HL-60 (cell line): ENCODE data around the gene CXorf49.
"Not testable (repeated sequence)": the region's sequence is repeated elsewhere in the genome, so short reads cannot be mapped to it uniquely, and the experiment has no call there.

Experiments
- DNase-seq, 2 experiments: peaks; one replicate each; pipeline ENCODE4 v3.0.0-alpha.2; 2010 to 2020; ENCODE audit warnings: low read depth in 1 of 2, low spot score in 1 of 2
- H3K27ac ChIP-seq: fragments of 250-450 bp; sonication (Bioruptor Pico); replicated peaks from 2 replicates; pipeline ENCODE4 v1.5.1; 2020; ENCODE audit warnings: mild to moderate bottlenecking, moderate library complexity
- H3K27me3 ChIP-seq: fragments of 250-450 bp; sonication (Bioruptor Pico); 2 replicates; pipeline ENCODE4 v1.5.1; 2021; ENCODE audit warnings: mild to moderate bottlenecking, moderate library complexity; ENCODE audit not compliant: insufficient read depth, poor library complexity, severe bottlenecking
- H3K4me3 ChIP-seq: replicated peaks from 2 replicates; pipeline ENCODE4 v1.5.1; 2011; ENCODE audit warnings: mild to moderate bottlenecking, control low read depth, low read length; ENCODE audit not compliant: insufficient read depth
- GABPA ChIP-seq: IDR thresholded peaks from 2 replicates; pipeline ENCODE4 v1.6.1; 2012; ENCODE audit warnings: low read depth
- POLR2AphosphoS5 ChIP-seq: IDR thresholded peaks from 2 replicates; pipeline ENCODE4 v1.6.1; 2012; ENCODE audit warnings: low read depth
- SPI1 ChIP-seq: IDR thresholded peaks from 2 replicates; pipeline ENCODE4 v1.6.1; 2012; ENCODE audit warnings: low read depth, mild to moderate bottlenecking, borderline replicate concordance
- TF ChIP-seq, protein P1 (sequence below): IDR thresholded peaks from 2 replicates; pipeline ENCODE4 v1.6.1; 2012; ENCODE audit warnings: low read depth; ENCODE audit not compliant: insufficient replicate concordance
- TF ChIP-seq, protein P2 (sequence below): IDR thresholded peaks from one replicate; pipeline ENCODE4 v1.5.1; 2011; ENCODE audit warnings: low read length, control low read depth, inconsistent platforms; ENCODE audit not compliant: insufficient read depth

CXorf49 gene

DNA sequence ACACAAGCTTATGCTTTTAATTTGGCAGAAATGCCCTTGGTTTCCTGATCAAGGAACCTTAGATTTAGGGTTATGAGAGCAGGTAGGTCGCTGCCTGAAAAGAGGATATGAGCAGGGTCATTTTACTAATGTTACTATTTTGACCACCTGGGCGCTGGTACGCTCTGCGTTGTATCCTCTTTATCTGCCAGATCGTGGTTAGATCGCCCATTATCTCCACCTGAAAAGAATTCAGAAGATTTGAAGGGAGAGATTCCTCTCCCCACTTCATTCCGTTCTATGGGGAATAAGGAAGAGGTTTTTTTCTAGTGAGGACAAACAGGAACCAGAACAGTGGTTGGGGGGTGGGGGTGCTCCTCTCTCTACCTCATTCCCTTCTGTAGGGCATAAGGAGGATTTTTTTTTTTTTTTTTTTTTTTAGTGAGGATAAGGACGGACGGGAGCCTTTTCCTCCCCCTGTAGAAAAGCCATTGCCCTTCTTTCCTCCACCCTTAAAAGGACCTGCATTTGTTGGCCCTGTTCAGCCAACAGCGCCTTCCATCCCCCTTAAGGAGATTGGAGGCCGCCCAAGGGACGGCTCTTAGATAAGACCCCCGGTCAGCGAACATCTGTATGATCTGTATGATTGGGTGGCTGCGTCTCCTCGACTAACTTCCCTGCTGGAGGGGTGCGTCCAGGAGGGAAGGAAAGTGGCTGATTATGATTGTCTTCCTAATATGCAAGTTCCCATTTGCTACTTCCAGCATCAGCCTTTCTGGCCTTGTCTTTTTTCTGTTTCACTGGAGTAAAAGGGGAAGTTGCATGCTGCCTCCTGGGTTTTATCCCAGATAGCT is 20.4 kb downstream of the CXorf49 start:
- not testable (repeated sequence) for H3K4me3 ChIP-seq, H3K27ac ChIP-seq, H3K27me3 ChIP-seq, DNase-seq

DNA sequence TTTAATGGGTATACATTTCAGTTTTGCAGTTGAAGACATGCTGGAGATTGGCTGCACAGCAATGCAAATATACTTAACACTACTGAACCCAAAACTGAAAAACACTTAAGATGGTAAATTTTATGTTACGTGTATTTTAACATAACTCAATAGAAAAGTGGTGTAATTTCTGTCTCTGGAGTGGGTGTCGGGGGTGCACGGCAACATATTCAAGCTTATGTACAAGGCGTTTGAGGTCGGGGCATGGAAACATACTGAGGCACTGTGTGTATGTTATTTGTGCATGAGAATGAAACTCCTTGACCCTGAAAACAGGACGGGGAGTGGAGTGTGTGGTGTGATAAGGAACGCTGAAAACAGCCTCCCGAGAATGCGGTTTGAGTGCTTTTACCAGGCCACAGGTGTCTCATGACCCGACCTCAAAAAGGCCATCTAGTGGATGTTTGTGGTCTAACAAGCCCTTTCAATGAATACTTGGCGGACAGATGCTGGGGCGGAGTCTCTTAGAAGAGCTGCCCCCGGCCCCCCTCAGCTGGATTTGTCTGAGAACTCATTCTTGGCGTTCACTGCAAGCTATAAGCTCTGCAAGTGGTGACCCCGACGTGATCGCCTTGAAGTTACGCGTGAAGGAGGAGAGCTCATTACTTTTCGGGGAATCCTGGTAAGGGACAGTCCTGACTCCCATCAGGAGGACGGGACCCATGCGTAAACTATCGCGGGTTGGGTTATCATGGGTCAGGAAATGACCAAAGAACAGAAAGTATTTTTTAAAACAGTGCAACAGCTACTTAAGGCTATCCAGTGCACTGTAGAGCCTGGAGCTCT is 21.2 kb downstream of the CXorf49 start:
- not testable (repeated sequence) for H3K27ac ChIP-seq, DNase-seq, H3K27me3 ChIP-seq, H3K4me3 ChIP-seq

DNA sequence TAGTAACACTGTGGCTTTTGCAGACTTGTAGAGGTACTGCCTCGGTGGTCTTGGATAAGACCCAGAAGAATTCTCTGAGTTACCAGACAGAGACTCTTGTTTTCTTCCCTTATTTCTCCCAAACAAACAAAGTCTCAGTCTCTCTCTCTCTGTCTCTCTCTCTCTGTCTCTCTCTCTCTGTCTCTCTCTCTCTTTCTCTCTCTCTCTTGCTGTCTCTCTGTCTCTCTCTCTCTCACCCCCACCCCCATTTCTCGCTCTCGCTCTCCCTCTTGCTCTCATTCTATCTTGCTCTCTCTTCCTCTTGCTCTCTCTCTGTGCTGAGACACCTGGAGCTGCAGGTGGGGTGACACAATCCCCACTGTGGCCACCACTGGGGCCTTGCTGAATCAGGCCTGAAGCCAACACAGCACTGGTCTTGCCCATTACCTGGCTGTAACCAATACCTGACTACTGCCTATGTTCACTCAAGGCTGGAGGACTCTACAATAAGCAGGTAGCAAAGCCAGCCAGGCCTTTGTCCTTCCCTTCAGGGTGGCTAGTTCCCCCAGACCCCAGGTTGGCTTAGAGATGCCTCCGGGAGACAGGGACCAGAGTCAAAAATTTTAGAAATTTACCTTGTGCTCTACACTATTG is 38.4 kb downstream of the CXorf49 start:
- Histone ChIP-seq H3K27me3 (no peaks in the 10 kb centered on the region), H3K27ac (no peak overlapping the region), H3K4me3 (no peak overlapping the region)
- DNase-seq, result peak in 1 of 2 experiments; percentile 0
- TF ChIP-seq, protein P1, sequence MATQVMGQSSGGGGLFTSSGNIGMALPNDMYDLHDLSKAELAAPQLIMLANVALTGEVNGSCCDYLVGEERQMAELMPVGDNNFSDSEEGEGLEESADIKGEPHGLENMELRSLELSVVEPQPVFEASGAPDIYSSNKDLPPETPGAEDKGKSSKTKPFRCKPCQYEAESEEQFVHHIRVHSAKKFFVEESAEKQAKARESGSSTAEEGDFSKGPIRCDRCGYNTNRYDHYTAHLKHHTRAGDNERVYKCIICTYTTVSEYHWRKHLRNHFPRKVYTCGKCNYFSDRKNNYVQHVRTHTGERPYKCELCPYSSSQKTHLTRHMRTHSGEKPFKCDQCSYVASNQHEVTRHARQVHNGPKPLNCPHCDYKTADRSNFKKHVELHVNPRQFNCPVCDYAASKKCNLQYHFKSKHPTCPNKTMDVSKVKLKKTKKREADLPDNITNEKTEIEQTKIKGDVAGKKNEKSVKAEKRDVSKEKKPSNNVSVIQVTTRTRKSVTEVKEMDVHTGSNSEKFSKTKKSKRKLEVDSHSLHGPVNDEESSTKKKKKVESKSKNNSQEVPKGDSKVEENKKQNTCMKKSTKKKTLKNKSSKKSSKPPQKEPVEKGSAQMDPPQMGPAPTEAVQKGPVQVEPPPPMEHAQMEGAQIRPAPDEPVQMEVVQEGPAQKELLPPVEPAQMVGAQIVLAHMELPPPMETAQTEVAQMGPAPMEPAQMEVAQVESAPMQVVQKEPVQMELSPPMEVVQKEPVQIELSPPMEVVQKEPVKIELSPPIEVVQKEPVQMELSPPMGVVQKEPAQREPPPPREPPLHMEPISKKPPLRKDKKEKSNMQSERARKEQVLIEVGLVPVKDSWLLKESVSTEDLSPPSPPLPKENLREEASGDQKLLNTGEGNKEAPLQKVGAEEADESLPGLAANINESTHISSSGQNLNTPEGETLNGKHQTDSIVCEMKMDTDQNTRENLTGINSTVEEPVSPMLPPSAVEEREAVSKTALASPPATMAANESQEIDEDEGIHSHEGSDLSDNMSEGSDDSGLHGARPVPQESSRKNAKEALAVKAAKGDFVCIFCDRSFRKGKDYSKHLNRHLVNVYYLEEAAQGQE, result no peak
- TF ChIP-seq GABPA (no peak), SPI1 (no peak), POLR2AphosphoS5 (no peak)
- TF ChIP-seq, protein P2, sequence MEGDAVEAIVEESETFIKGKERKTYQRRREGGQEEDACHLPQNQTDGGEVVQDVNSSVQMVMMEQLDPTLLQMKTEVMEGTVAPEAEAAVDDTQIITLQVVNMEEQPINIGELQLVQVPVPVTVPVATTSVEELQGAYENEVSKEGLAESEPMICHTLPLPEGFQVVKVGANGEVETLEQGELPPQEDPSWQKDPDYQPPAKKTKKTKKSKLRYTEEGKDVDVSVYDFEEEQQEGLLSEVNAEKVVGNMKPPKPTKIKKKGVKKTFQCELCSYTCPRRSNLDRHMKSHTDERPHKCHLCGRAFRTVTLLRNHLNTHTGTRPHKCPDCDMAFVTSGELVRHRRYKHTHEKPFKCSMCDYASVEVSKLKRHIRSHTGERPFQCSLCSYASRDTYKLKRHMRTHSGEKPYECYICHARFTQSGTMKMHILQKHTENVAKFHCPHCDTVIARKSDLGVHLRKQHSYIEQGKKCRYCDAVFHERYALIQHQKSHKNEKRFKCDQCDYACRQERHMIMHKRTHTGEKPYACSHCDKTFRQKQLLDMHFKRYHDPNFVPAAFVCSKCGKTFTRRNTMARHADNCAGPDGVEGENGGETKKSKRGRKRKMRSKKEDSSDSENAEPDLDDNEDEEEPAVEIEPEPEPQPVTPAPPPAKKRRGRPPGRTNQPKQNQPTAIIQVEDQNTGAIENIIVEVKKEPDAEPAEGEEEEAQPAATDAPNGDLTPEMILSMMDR, result no peak

DNA sequence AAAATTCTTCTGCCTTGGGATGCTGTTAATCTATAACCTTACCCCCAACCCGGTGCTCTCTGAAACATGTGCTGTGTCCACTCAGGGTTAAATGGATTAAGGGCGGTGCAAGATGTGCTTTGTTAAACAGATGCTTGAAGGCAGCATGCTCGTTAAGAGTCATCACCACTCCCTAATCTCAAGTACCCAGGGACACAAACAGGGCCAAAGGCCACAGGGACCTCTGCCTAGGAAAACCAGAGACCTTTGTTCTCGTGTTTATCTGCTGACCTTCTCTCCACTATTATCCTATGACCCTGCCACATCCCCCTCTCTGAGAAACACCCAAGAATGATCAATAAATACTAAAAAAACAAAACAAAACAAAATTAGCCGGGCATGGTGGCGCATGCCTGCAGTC is 40.9 kb downstream of the CXorf49 start:
- not testable (repeated sequence) for H3K27me3 ChIP-seq, H3K4me3 ChIP-seq, H3K27ac ChIP-seq, DNase-seq

DNA sequence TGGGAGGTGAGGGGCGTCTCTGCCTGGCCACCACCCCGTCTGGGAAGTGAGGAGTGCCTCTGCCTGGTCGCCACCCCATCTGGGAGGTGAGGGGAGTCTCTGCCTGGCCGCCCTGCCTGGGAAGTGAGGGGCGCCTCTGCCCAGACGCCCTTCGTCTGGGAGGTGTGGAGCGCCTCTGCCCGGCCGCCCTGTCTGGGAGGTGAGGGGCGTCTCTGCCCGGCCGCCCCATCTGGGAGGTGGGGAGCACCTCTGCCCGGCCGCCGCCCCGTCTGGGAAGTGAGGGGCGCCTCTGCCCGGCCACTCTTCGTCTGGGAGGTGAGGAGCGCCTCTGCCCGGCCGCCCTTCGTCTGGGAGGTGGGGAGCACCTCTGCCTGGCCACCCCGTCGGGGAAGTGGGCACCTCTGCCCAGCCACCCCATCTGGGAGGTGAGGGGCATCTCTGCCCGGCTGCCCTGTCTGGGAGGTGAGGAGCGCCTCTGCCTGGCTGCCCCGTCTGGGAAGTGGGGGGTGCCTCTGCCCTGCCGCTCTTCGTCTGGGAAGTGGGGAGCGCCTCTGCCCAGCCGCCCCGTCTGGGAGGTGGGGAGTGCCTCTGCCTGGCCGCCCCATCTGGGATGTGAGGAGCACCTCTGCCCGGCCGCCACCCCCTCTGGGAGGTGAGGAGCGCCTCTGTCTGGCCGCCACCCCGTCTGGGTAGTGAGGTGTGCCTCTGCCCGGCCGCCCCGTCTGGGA is 41.9 kb downstream of the CXorf49 start:
- not testable (repeated sequence) for H3K4me3 ChIP-seq, H3K27me3 ChIP-seq, DNase-seq, H3K27ac ChIP-seq

DNA sequence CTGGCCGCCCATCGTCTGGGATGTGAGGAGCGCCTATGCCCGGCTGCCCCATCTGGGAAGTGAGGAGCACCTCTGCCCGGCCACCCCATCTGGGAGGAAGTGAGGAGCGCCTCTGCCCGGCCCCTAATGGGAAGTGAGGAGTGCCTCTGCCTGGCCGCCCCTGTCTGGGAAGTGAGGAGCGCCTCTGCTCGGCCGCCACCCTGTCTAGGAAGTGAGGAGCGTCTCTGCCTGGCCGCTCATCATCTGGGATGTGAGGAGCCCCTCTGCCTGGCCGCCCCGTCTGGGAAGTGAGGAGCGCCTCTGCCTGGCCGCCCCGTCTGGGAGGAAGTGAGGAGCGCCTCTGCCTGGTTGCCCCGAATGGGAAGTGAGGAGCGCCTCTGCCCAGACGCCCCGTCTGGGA is 42.4 kb downstream of the CXorf49 start:
- not testable (repeated sequence) for H3K27ac ChIP-seq, H3K27me3 ChIP-seq, H3K4me3 ChIP-seq, DNase-seq
